KMS-11 (cell line): ENCODE data around the gene UTS2.

Experiments used
- H2AFZ ChIP-seq: fragments of 200-600 bp; sonication (generic); 2 replicates; pipeline ENCODE4 v1.6.1; 2016; ENCODE audit warnings: antibody characterized with exemption, mixed run types, low read depth
- H3K27ac ChIP-seq: fragments of 200-600 bp; sonication (generic); 2 replicates; pipeline ENCODE4 v1.6.1; 2016; ENCODE audit warnings: mild to moderate bottlenecking, mixed run types
- H3K27me3 ChIP-seq: fragments of 200-600 bp; sonication (generic); 2 replicates; pipeline ENCODE4 v1.6.1; 2017; ENCODE audit warnings: mild to moderate bottlenecking, low read depth, mixed run types, moderate library complexity; ENCODE audit not compliant: insufficient read depth
- H3K36me3 ChIP-seq: fragments of 200-600 bp; sonication (generic); 2 replicates; pipeline ENCODE4 v1.6.1; 2017; ENCODE audit warnings: mild to moderate bottlenecking, mixed run types; ENCODE audit not compliant: insufficient read depth
- H3K4me1 ChIP-seq: fragments of 200-600 bp; sonication (generic); 2 replicates; pipeline ENCODE4 v1.6.1; 2016; ENCODE audit warnings: mild to moderate bottlenecking, low read depth, mixed run types; ENCODE audit not compliant: poor library complexity, severe bottlenecking
- H3K4me2 ChIP-seq: fragments of 200-600 bp; sonication (generic); 2 replicates; pipeline ENCODE4 v1.7.0; 2016; ENCODE audit warnings: mild to moderate bottlenecking, mixed run types
- H3K4me3 ChIP-seq: fragments of 200-600 bp; sonication (generic); IDR thresholded peaks from 2 replicates; pipeline ENCODE4 v1.6.1; 2017; ENCODE audit warnings: low read depth, low read length, mixed read lengths; ENCODE audit not compliant: insufficient read depth
- H3K79me2 ChIP-seq: fragments of 200-600 bp; sonication (generic); 2 replicates; pipeline ENCODE4 v1.6.1; 2016; ENCODE audit warnings: low read depth, mixed run types; ENCODE audit not compliant: insufficient read depth
- H3K9ac ChIP-seq: fragments of 200-600 bp; sonication (generic); 2 replicates; pipeline ENCODE4 v1.6.1; 2016; ENCODE audit warnings: mild to moderate bottlenecking, mixed run types
- H4K20me1 ChIP-seq: fragments of 200-600 bp; sonication (generic); 2 replicates; pipeline ENCODE4 v1.6.1; 2016; ENCODE audit warnings: mild to moderate bottlenecking, mixed run types; ENCODE audit not compliant: insufficient read depth
- CTCF ChIP-seq: fragments of 200-600 bp; sonication (generic); conservative IDR thresholded peaks from 2 replicates; pipeline ENCODE4 v1.6.1; 2017; ENCODE audit warnings: low read depth, mild to moderate bottlenecking, antibody characterized with exemption, low read length, moderate library complexity, mixed read lengths

The UTS2 gene

GRCh38 chr1:7861452-7861851, 8.6 kb upstream of the UTS2 start:
- Histone ChIP-seq H3K27me3 (no peaks in the 10 kb centered on the region), H3K36me3 (no peaks in the 10 kb centered on the region), H3K27ac (no peak overlapping the region), H3K4me2 (no peak overlapping the region), H4K20me1 (no peaks in the 10 kb centered on the region), H3K79me2 (no peaks in the 10 kb centered on the region), H3K9ac (no peak overlapping the region), H3K4me1 (no peaks in the 10 kb centered on the region), H2AFZ (no peak overlapping the region), H3K4me3 (no peak overlapping the region)
- no peak for TF ChIP-seq CTCF

- no peaks in the 10 kb centered on the region for H3K27me3 ChIP-seq
These were observed 7.3 kb upstream of the UTS2 start for GRCh38 chr1:7860130-7860529.

GRCh38 chr1:7859406-7859805, 6.5 kb upstream of the UTS2 start:
- Histone ChIP-seq H3K27ac (no peak overlapping the region), H2AFZ (no peak overlapping the region)

More at GRCh38 chr1:7860130-7860529, 7.3 kb upstream of the UTS2 start:
- Histone ChIP-seq H3K9ac (no peak overlapping the region), H3K4me3 (no peak overlapping the region), H2AFZ (no peak overlapping the region), H3K27ac (no peak overlapping the region), H3K36me3 (no peaks in the 10 kb centered on the region), H3K4me2 (no peak overlapping the region), H4K20me1 (no peaks in the 10 kb centered on the region), H3K79me2 (no peaks in the 10 kb centered on the region), H3K4me1 (no peaks in the 10 kb centered on the region)
- no peak for TF ChIP-seq CTCF

GRCh38 chr1:7857985-7858384, 5.1 kb upstream of the UTS2 start:
- no peak overlapping the region for H3K27ac ChIP-seq
- H2AFZ ChIP-seq, result no peak overlapping the region
- no peak for TF ChIP-seq CTCF
- H3K4me1 ChIP-seq, result no peaks in the 10 kb centered on the region
- H4K20me1 ChIP-seq, result no peaks in the 10 kb centered on the region
- H3K27me3 ChIP-seq, result no peaks in the 10 kb centered on the region
- no peak overlapping the region for H3K4me3 ChIP-seq
- no peak overlapping the region for H3K9ac ChIP-seq
- H3K4me2 ChIP-seq, result no peak overlapping the region
- H3K36me3 ChIP-seq, result no peaks in the 10 kb centered on the region
- H3K79me2 ChIP-seq, result no peaks in the 10 kb centered on the region

More at GRCh38 chr1:7859406-7859805, 6.5 kb upstream of the UTS2 start:
- no peak overlapping the region for H3K4me2 ChIP-seq
- no peaks in the 10 kb centered on the region for H3K79me2 ChIP-seq
- H3K4me1 ChIP-seq, result no peaks in the 10 kb centered on the region
- no peaks in the 10 kb centered on the region for H3K27me3 ChIP-seq
- TF ChIP-seq CTCF, result no peak
- no peaks in the 10 kb centered on the region for H4K20me1 ChIP-seq
- no peak overlapping the region for H3K4me3 ChIP-seq
- H3K9ac ChIP-seq, result no peak overlapping the region
- H3K36me3 ChIP-seq, result no peaks in the 10 kb centered on the region
